Thoracic aorta (tissue), 2 donors: Measurements from ENCODE around the gene NCOR1. TPM values are rescaled to one million over a fixed set of nuclear protein-coding genes. Genes with fewer than 3 reads are reported as not detected.

Experiments
- ATAC-seq: fragments of 150-250 bp; one replicate; pipeline ENCODE4 v1.8.0; 2017; ENCODE audit warnings: low read depth; ENCODE audit not compliant: insufficient number of reproducible peaks, low FRiP score
- DNase-seq: peaks from one replicate; pipeline ENCODE4 v3.0.0-alpha.2; 2020; ENCODE audit warnings: low spot score
- H3K27ac ChIP-seq, 2 donors: fragments of 200-600 bp; sonication (generic); 1 replicate in 1 of 2; 2 replicates in 1 of 2; pipeline ENCODE4 v1.5.1; 2016; ENCODE audit warnings: mild to moderate bottlenecking in 2 of 2, moderate library complexity in 2 of 2
- H3K27me3 ChIP-seq: fragments of 200-600 bp; sonication (generic); replicated peaks from 2 replicates; pipeline ENCODE4 v1.6.0; 2016; ENCODE audit warnings: mild to moderate bottlenecking; ENCODE audit not compliant: insufficient read depth
- H3K36me3 ChIP-seq: fragments of 200-600 bp; sonication (generic); one replicate; pipeline ENCODE4 v1.5.1; 2016
- H3K4me1 ChIP-seq, 2 donors: fragments of 200-600 bp; sonication (generic); 1 replicate in 1 of 2; 2 replicates in 1 of 2; pipeline versions ENCODE4 v1.5.1 to v1.6.0; 2016; ENCODE audit warnings: low read depth in 2 of 2, mild to moderate bottlenecking in 1 of 2; ENCODE audit not compliant: control insufficient read depth in 1 of 2
- H3K4me3 ChIP-seq: fragments of 200-600 bp; sonication (generic); 2 replicates; pipeline ENCODE4 v1.5.1; 2016; ENCODE audit warnings: mild to moderate bottlenecking
- H3K9me3 ChIP-seq: fragments of 200-600 bp; sonication (generic); 2 replicates; pipeline ENCODE4 v1.5.1; 2016
- total RNA-seq, 2 donors: library from RNA; depleted of rRNA; stranded (reverse); fragments of >200 nt; gene quantifications; one replicate each; pipeline versions ENCODE4 v1.1.0 to v1.2.3, GENCODE V29; 2016
- TF ChIP-seq, protein P1 (sequence below): fragments of 200-600 bp; sonication (generic); IDR thresholded peaks from one replicate; pipeline ENCODE4 v1.5.1; 2019; ENCODE audit warnings: antibody characterized with exemption

Gene NCOR1
- total RNA-seq, 2 donors from 2014 or later, result 131 to 178 TPM

GRCh38 chr17:15981646-15982580 is 233.4 kb downstream of the NCOR1 start:
- no peaks in the 10 kb centered on the region for H3K27me3 ChIP-seq
- no peak for ATAC-seq
- H3K36me3 ChIP-seq, result peaks cover 35% of the 10 kb centered on the region
- no peaks in the 10 kb centered on the region for H3K4me1 ChIP-seq
- TF ChIP-seq, protein P1, sequence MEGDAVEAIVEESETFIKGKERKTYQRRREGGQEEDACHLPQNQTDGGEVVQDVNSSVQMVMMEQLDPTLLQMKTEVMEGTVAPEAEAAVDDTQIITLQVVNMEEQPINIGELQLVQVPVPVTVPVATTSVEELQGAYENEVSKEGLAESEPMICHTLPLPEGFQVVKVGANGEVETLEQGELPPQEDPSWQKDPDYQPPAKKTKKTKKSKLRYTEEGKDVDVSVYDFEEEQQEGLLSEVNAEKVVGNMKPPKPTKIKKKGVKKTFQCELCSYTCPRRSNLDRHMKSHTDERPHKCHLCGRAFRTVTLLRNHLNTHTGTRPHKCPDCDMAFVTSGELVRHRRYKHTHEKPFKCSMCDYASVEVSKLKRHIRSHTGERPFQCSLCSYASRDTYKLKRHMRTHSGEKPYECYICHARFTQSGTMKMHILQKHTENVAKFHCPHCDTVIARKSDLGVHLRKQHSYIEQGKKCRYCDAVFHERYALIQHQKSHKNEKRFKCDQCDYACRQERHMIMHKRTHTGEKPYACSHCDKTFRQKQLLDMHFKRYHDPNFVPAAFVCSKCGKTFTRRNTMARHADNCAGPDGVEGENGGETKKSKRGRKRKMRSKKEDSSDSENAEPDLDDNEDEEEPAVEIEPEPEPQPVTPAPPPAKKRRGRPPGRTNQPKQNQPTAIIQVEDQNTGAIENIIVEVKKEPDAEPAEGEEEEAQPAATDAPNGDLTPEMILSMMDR, result no peak
- no peak overlapping the region for H3K27ac ChIP-seq
- H3K9me3 ChIP-seq, result no peaks in the 10 kb centered on the region
- H3K4me3 ChIP-seq, result no peak overlapping the region
- no peak for DNase-seq

DNA sequence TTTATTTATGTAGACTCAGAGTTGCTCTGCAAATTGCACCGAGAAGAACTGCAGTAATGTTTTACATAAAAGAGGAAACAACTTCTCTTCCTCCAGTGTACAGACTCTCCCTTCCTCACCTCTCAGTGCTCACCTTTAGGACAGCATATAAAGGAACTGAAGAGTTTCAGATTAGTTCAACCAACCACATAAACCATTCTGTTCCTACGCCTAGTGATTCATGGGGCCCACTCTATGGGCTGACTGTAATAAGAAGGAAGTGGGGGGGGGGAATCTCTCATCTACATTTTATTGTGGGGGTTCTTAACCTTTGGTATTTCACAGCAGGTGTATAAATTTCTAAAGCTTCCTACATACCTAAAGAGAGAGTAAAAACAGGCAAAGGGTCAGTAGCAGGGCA is 234.1 kb downstream of the NCOR1 start:
- no peak for ATAC-seq
- H3K9me3 ChIP-seq, result no peaks in the 10 kb centered on the region

More for the DNA sequence above, 234.1 kb downstream of the NCOR1 start:
- H3K4me3 ChIP-seq, result no peak overlapping the region
- no peaks in the 10 kb centered on the region for H3K27me3 ChIP-seq
- peaks cover 30% of the 10 kb centered on the region for H3K36me3 ChIP-seq
- H3K4me1 ChIP-seq, result no peaks in the 10 kb centered on the region
- TF ChIP-seq, protein P1, result no peak
- DNase-seq, result no peak
- H3K27ac ChIP-seq, result no peak overlapping the region

Other genes with a start within 250 kb of the NCOR1 start
- gene ZSWIM7, start 215.8 kb downstream of the NCOR1 start, total RNA-seq, result 10 to 100 TPM in 1 of 2 donors, 1 to 10 TPM in 1; 6.5 to 13.5 TPM
- 10 to 100 TPM; 57.6 to 64.4 TPM for gene TTC19, start 215.7 kb downstream of the NCOR1 start, total RNA-seq
- 100 to 1,000 TPM in 1 of 2 donors, 10 to 100 TPM in 1; 52.1 to 124 TPM for gene PIGL, start 1.7 kb upstream of the NCOR1 start, total RNA-seq
- 10 to 100 TPM; 12.0 to 32.5 TPM for gene CENPV, start 137.9 kb upstream of the NCOR1 start, total RNA-seq
- gene UBB, start 165.6 kb upstream of the NCOR1 start, total RNA-seq, result 100 to 1,000 TPM; 520 to 686 TPM
- gene TRPV2, start 200.0 kb upstream of the NCOR1 start, total RNA-seq, result 10 to 100 TPM; 18.5 to 28.6 TPM